HG03469 (cell line): ENCODE measurements around the gene MUC22.
"Not testable (repeated sequence)": the region's sequence is repeated elsewhere in the genome, so short reads cannot be mapped to it uniquely, and the experiment has no call there.

Experiments used
- ATAC-seq: cut with Tn5 transposase; IDR thresholded peaks from one replicate; pipeline ENCODE4 v1.9.1; 2021; ENCODE audit warnings: mild to moderate bottlenecking, moderate library complexity, moderate number of reproducible peaks; ENCODE audit not compliant: unreplicated experiment

Gene MUC22

DNA sequence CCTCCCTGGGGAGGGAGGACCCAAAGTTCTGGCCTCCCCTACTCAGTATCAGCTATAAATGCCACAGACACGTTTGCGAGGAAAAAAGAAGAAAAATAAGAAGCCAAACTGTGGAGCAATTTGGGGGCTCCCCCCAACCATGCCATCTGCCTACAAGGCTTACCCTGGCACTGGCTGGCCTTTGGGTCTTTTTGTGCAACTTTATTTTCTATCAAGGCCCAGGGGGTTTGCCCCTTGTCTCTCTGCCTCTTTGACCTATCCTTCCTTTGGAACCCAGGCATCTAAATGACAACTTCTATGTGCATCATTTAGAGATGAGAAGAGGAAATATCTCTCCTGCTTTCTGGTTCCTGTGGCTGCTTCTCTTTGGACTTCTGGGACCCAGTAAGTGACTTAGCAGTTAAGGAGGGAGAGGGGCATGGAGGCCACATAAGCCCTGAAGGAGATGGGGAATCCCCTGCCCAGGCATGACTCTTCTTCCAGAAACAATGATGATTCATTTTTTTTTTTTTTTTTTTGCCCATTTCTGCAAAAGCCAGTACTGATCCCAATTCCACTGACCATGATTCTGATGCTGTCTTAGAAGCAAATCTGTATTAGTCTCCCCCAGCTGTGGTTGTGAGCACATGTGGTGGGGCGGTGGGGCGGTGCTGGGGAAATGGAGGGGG lies at the start of gene MUC22:
Gene MUC22 (plus strand): TSS at position 82 of the 668 bp plus-strand sequence. CDS start 233 bp downstream, at position 315.
- ATAC-seq, result no peak

DNA sequence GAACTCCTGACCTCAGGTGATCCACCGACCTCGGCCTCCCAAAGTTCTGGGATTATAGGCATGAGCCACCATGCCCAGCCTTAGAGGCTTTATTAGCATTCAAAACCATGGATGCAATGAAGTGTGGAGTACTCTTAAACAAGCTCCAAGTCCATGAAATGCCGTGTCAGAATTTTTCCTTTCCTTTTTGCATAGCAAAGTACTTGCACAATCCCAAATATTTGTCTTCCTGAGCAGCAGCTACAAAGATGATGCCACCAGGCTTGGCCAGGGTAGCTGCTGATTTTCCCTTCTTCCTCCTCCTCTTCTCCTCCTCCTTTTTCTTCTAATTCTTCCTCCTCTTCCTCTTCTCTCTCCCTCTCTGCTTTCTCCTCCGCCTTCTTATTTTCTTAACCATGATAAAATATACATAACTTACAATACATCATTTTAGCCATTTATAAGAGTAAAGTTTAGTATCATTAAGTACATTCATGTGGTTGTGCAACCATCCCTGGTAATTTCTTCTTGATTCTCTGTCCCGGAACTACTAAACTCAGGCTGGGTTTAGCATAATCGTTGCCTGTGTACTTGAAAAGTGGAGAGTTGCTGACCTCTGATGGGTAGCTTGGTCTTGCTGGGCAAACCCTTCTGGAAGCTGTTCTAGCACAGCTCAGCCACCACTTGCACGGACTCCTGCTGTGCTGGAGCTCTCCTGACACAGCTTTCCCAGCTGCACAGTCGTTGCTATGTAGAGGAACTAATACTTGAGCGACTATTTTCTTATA lies 49.2 kb upstream of the MUC22 start:
- ATAC-seq, result no peak

DNA sequence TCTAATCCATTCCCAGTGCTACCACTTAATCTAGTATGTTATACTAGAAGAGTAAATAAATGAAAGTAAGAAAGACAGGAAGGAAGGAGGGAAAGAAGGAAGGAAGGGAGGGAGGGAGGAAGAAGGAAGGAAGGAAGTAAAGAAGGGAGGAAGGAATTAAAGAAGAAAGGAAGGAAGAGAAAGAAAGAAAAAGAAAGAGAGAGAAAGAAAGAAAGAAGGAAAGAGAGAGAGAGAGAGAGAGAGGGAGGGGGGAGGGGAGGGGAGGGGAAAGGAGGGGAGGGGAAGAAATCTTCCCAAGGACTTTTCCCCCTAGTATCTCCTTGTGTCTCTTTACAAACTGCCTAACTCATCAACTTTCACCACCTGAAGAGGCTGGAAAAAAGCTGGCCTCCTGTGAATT lies 47.6 kb upstream of the MUC22 start:
- ATAC-seq, result no peak

DNA sequence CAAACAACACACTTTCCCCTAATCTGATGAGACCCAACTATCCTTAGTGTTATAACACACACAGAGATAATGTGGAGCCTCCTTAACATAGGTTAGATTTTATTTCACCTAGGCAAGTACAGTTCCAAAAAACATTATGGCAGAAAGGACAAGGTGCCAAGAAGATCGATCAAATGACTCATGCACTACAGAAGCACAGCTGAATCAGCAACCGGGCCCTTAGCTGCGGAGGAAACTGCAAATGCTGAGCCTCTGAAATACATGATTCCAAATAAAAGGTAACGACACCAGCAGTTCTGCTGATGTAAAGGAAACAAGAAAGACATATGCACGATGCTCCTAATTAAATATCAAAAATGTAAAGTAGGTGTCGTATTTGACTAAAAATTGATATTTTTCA lies 46.6 kb upstream of the MUC22 start:
- ATAC-seq, result no peak

DNA sequence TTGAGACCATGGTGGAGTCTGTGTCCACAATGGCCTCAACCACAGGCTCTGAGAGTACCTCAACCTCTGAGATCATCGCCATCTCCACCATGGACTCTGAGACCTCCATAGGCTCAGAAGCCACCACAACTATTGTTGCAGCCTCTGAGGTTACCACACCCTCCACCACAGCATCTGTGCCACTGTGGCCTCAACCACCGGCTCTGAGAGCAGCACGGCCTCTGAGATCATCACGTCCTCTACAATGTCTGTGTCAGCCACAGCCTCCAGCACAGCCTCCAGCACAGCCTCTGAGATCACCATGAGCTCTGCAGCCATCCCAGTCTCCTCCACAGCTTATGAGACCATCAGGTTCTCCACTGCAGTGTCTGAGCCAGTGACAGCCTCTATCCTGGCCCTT lies 46.2 kb upstream of the MUC22 start:
- no peak for ATAC-seq

DNA sequence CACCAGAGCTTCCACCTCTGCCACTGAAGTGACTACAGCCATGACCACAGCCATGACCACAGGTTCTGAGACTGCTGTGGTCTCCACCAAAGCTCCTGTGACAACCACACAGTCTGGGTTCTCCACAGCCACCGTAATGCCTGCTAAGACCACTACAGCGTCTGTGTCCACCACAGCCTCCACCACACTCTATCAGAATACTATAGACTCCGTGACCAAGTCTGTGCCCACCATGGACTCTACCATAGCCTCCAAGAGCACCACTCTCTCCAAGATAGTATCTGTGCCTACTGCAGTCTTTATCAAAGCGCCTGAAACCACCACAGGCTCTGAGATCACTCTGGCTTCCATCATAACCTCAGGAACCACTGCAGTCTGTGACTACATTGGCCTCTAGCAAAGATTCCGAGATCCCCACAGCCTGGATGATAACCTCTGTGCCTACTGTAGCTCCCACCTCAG lies 45.1 kb upstream of the MUC22 start:
- ATAC-seq, result no peak

DNA sequence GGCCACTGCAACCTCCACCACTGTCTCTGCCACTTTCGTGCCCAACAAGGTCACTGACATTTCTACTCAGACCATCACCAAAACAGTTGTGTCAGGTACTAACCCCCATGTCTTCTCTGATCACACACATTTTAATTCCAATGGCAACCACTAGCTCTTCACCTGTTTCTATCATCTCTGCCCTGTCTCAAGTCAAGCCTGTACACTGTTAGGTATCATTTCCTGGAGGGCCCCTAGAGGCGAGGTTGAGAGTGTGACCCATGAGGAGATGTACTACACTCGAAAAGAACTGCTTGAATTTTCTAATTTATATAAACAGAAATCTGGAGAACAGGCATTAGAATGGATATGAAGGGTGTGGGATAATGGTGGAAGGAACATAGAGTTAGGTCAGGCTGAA lies 44.1 kb upstream of the MUC22 start:
- ATAC-seq, result no peak

DNA sequence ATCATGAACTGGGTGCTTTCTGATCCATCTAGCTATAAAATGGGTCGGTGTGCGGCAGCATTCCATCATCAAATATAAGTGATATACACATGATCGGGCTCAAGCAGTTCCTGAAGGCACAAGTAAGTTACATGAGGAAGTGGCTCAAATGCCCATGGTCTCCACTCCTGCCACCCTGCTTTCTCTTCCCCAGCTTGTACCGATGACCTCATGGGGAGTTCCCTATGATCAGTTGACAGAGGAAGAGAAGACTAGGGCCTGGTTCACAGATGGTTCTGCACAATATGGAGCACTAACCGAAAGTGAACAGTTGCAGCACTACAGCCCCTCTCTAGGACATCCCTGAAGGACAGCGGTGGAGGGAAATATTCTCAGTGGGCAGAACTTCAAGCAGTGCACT lies 41.1 kb upstream of the MUC22 start:
- ATAC-seq, result not testable (repeated sequence)

DNA sequence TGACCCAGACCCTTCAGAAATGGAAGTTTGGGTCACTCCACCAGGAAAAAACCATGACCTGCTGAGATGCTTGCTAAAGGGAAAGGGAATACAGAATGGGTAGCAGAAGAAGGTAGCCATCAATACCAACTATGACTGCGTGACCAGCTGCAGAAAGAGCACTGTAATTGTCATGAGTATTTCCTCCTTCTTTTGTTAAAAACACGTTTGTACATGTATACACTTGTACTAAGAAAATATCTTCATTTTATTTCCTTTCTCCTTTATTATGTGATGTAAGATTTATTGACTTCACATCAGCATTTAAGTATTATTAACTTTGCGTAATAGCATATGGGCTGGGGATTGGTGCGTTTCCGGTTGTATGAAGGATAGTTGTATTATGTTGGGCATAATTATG lies 39.3 kb upstream of the MUC22 start:
- no peak for ATAC-seq

DNA sequence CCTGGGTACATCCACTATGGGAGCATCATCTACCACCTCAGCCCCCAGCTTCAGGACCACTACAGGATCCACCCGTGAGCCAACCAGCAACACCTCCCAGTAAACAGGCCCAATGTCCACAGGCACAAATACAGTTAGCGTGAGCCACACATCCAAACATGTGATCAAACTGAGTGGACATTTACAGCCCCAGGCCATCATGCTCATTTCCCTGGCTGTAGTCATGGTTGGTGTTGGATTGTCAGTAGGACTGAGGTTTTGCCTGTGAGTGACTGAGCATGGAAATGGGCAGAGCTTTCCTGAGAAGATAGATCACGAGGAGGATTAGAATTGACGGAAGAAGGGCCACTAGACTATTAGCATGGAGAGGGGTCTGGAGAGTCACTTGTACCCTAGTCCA lies 37.5 kb upstream of the MUC22 start:
- ATAC-seq, result no peak

DNA sequence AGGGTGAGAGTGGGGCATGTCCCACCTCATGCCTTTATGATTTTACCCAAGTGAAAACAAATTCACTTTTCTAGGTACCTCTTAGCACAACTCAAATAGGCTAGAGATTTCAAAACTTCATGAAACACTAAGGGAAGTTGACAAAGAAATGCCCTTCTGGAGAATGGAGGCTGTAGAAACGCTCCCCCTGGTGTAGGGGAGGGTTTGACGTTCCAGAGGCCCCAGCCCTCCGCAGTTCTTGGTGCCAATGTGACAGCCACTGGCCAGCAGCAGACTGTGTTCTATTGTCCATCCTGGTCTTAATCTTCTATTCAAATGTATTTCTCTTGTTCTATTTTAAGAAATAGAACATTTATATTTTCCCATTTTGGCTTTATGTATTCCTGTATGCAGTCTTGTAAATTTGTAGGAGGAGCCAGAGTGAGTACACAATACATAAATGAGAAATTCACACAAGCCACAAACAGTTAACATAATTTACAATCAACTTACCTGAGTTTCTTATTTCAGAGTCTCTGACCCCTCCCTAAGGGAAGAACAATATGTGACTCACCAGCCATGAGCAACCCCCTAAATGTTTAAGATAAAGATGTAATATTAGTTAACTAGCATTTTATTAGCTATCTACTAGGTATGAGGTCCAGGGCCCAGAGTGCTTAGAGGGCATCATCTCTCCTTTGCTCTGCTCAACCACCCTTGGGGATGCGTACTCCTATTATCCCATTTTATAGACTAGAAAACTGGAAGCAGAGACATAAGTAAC lies 35.6 kb upstream of the MUC22 start:
- no peak for ATAC-seq

DNA sequence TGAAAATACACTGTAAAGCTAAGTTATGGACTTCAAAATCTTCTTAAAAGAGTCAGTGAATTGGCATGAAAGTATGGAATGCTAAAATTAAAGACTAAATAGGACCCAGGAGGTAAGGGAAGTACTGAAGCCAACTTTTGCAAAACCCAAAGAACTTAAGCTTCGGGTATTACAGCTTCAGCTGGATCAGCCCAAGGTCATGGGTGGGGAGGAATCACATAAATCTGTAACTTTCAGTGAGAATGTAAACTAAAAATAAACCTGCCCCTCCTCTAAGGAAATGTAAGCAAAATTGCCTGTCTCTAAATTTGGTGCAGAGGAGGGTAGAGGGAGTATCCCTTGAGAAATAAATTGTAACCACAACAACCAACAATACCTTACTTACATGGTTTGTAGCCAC lies 31.1 kb upstream of the MUC22 start:
- no peak for ATAC-seq

DNA sequence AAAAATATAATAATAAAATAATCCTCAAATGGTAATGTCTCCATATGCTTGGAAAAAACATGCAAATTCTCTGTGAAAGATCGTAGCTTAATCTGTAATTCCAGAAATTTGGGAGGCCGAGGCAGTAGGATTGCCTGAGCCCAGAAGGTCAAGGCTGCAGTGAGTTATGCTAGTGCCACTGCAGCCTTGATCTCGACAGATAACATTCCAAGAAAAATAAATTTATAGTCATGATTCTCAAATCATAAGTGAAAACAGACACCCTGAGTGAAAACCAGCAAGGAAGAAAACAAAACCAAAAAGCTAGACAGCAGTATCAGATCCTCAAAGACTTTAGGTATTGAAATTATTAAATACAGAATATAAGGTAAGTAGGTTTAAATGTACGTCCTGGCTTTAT lies 30.6 kb upstream of the MUC22 start:
- no peak for ATAC-seq

DNA sequence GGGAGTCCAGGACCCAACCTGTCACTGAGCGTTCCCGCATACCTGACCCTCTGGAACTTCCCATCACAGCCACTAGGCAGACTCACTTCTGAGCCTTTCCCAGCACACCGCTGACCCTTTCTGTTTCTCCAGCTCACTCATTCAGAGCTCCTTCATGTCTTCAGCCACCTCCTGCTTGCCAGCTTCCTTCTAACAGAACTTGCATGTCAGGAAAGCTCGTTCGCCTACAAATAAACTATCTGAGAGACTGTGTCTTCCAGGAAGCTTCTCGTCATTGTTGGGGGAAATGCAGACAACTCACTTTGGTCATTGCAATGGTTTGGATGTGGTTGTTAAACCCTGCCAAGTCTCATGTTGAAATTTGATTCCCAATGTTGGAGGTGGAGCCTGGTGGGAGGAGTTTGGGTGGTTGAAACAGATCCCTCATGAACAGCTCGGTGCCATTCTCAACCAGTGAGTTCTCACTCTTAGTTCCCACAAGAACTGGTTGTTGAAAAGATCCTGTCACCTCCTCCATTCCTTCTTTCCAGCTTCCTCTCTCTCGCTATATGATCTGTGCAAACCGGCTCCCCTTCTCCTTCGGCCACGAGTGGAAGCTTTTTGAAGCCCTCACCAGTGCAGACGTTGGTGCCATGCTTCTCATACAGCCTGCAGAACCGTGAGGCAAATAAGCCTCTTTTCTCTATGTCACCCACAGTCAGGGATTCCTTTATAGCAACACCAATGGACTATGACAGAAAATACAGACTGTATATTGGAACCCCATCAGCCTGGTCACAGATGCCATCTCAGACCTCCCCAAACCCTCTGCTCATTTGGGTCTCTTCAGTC lies 28.1 kb upstream of the MUC22 start:
- no peak for ATAC-seq

DNA sequence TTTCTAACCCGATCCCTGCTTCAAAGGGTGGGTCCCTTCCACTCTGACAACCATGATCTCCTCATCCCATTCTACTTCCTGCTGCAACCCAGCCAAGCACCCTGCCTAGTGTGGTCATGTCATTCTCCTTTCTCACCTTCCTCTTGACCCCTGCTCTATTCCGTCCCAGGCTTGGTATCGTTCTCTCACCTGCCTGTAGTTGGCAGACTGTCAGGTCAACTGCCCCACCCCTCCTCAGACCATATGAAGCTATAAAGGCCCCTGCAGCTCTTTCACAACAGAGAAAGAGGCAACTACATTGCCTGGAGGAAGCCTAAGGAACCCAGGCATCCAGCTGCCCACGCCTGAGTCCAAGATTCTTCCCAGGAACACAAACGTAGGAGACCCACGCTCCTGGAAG lies 26.8 kb upstream of the MUC22 start, which contains the start of gene MUC21:
Gene MUC21 (plus strand): TSS at position 280 of the 400 bp plus-strand sequence. CDS start 241 bp downstream, outside the sequence.
- no peak for ATAC-seq

DNA sequence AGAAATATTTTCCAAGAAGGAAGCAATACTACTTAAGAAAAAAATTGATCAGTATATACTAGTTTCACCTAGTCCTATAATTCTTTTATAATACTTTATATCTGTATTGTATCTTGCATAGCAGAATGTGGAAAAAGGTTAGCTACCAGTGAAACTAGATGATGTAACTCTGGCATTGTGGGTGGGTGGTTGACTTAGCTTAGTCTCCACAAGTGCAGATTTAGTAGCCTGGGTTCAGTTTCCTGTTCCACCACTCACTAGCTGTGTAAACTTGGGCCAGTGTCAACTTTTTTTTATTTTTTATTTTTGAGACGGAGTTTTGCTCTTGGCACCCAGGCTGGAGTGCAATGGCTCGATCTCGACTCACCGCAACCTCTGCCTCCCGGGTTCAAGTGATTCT lies 24.8 kb upstream of the MUC22 start:
- no peak for ATAC-seq

DNA sequence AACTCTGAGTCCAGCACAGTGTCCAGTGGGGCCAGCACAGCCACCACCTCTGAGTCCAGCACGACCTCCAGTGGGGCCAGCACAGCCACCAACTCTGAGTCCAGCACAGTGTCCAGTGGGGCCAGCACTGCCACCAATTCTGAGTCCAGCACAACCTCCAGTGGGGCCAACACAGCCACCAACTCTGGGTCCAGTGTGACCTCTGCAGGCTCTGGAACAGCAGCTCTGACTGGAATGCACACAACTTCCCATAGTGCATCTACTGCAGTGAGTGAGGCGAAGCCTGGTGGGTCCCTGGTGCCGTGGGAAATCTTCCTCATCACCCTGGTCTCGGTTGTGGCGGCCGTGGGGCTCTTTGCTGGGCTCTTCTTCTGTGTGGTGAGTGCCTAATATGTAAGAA lies 23.0 kb upstream of the MUC22 start:
- ATAC-seq, result no peak

DNA sequence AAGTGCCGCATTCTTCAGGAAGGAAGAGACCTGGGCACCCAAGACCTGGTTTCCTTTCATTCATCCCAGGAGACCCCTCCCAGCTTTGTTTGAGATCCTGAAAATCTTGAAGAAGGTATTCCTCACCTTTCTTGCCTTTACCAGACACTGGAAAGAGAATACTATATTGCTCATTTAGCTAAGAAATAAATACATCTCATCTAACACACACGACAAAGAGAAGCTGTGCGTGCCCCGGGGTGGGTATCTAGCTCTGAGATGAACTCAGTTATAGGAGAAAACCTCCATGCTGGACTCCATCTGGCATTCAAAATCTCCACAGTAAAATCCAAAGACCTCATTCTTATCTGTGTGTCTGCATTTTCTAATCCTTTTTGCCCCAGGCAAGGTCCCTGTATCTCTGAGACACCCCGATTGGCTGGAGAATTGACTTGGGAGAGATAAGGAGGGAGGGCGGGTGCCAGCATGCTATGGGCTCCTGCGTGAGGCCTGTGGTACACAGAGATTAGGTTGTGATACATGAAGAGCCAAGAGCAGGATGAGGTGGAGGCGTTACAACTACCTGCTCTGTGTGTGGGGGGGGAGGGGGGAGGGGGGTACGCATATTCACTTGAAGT lies 22.0 kb upstream of the MUC22 start:
- no peak for ATAC-seq

DNA sequence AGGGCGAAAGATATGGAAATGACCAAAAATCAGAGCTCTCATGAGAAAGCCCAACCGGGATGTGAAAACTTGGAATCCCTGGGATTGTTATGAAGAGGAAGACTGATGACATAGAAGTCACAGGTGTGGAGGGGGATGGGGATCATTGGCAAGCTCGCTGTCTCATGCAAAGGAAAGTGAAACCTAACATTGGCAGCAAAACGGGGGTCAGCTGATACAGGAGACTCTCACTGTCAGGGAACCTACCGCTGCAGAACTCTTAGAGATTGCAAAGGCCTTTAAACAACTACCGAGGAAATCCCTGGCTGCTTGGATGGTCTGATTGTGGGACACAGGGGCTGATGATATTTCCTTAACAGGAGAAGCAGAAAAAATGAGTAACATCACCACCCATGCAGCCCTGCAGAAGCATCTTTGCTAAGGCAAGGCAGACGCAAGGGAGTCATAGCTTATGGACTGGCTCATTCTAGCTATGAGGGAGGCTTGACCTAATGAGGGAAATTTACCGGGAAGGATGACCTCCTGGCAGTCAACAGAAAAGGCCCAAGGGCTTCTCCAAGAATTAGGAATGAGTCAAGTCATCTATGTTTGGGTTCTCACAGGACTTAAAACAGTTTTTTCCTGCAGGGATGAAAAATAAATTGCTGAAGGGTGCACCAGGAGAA lies 19.7 kb upstream of the MUC22 start:
- ATAC-seq, result no peak

DNA sequence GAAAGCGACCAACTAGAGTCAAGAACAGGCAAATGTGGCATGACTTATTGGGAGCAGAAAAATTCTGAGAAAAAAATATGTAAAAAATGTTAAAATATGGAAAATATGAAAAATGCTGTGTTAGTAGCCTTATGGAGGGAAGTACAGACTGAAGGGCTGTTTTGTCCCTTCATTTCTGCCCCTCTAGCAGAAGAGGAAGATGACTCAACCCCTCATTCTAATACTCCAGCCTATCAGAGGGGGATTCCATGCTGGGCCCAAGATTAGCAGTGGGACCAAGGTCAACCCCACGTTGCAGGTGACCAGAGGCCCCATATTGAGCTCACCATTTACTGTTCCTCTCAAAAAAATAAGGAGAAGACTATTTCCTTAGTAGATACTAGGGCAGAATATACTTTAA lies 18.4 kb upstream of the MUC22 start:
- ATAC-seq, result no peak
